GM19452 (cell line): Measurements from ENCODE around the gene BRWD1.

Experiments used
- ATAC-seq: cut with Tn5 transposase; IDR thresholded peaks from one replicate; pipeline ENCODE4 v1.9.1; 2021; ENCODE audit not compliant: unreplicated experiment

BRWD1 gene

DNA sequence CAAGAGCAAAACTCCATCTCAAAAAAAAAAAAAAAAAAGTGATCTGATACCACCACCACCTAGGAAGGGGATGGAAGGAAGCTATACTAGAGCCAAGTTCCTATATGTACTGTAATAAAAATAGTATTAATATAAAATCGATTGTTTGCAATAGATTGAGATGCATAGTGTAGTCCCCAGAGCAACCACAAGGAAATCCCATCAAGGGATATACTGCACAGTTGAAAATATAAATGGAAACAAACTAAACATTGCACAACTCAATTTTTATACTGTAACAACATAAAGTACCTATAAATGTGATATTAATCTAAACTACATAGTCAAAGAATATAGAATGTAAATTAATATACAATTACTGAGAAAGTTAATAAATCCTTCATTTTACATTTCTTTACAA, 109.3 kb downstream of the BRWD1 start:
- no peak for ATAC-seq

DNA sequence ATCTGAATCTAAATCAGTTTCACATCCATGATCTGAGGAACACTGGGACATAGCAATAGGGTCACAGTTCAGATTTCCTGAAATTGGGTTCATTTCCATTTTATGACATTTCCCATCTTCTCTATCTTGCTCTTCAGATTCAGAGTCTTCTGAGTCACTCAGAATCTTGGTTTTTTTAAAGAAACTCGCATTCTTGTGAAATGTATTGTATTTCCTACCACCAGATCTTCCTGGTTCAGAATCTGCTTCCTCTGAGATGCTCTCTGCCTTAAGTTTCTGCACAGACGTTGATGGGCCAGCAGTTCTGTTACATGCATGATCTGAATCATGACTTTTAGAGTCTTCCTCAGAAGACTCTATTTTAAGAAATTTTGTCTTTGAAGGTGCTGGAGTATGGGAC, 114.6 kb downstream of the BRWD1 start:
- no peak for ATAC-seq

DNA sequence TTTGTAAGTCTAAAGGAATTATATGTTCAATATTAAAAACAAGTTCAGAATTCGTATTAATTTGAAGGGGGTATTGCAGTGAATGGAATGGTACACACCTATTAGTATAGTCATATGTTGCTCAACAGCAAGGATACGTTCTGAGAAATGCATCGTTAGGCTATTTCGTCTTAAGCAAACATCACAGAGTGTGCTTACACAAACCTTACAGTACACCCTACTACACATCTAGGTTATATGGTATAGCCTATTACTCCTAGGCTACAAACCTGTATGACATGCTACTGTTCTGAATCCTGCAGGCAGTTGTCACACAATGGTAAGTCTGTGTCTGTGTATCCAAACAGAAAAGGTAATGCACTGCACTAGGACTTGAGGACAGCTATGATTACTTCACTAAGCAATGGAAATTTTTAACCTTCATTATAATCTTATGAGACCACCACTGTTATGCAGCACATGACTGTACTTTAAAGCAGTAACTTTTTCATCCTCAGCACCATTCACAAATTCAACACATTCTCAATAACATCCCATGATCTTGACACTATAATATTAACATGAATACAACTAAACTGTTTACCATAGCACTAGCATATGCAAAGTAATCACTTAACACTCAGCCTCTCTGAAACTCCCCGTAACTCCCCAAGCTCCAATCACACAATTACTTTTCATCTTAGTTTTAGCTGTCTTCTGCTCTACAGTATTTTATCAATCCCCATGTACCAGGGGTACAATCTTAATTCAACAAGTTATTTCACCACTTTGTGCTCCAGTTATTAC, 115.8 kb downstream of the BRWD1 start:
- ATAC-seq = no peak

- ATAC-seq = no peak
Measured at GRCh38 chr21:39196838-39197237, 116.6 kb downstream of the BRWD1 start.

DNA sequence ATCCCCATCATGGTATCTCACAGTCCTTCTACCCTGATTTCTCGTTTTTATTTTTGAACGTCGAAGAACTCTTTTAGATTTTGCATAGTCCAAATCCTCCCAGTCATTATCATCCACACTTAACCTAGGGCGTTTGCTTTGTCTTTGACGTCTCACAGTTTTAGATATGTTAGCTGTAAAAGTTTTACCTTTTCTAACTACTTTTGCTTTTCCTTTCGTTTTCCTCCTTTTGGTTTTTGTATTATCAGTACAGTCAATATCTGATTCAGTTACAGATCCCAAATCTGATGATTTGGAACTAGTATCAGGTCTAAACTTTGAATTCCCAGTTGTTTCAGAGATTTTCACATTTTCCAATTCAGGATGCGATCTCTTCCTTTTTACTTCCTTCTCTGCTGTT, 117.1 kb downstream of the BRWD1 start:
- ATAC-seq = no peak

DNA sequence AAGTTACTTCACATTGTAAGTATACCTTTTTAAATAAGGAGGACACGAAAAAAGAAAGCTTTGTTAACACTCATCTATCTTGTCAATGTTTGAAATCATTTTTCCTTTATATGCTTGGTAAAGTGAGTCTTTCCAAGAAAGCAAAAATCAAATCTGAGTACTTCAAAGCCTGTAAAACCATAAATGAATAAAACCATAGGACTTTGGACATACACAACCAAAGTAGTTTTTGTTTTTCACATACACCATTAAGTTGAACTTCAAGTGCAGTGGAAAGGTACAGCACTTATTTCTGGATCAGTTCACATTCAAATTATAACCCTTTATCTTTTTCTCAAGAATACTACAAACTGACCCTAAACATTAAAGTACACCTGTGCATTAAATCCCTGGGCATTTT, 120.1 kb downstream of the BRWD1 start:
- no peak for ATAC-seq

DNA sequence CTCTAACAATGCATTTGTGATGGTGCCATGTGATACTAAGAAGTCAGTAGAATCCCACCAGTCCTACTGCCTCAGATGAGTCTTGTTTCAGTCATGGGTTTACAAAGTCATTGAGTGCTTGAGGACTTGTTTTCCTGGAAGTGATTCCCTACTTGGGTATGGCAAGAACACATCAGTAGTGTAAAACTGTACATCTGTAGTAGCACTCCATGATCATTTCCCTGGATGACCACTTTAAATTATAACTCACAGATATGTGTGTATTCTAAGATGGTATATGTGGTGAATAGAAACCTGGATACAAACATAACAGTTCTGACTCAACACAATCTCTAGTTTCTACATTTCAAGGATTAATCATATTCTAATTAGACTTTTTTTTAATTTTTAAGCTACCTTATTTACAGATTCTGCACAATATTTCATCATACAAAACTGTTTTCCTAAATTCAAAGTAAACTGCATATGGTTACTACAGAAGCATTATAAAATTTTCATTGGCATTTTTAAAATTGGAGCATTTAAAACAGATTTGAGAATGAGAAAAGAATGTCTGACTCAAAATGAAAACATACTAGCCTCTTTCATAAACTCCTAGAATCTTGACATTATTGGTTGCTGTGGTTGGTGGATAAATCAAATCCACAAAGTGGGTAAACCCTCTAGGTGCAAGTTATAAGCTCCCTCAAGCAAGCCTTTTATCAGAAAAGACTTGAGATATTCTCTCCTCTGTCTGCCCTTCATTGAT, 123.4 kb downstream of the BRWD1 start:
- no peak for ATAC-seq

DNA sequence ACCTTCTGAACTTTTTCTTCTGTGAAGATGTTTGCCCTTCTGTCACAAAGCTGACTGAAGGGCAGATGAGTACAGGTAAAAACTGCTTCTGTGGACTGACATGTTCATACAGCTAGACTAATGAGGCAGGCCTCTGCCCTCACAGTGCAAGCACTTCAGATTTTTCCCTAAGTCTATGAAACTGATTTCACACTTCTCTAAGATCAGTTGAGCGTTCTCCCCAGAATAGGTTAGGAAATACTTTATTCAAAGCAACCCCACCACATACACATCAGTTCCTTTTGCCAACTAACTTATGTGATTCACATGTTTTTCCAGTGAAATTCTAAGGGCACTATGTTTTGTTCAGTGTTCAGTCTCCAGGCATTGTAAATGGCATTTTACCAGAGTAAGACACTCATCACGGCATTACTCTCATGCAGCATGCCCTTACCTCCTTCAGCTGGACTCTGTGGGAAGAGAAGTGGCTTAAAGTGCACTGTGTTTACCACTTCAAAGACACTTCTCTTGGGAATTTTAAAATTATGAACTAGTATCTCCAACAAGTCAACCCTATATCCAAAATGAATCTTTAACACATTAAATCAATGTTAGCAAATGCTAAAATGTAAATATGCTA, 124.8 kb downstream of the BRWD1 start:
- no peak for ATAC-seq

GRCh38 chr21:39187141-39187540, 126.3 kb downstream of the BRWD1 start:
- no peak for ATAC-seq

- no peak for ATAC-seq
Measured at GRCh38 chr21:39186676-39187075, 126.8 kb downstream of the BRWD1 start.

DNA sequence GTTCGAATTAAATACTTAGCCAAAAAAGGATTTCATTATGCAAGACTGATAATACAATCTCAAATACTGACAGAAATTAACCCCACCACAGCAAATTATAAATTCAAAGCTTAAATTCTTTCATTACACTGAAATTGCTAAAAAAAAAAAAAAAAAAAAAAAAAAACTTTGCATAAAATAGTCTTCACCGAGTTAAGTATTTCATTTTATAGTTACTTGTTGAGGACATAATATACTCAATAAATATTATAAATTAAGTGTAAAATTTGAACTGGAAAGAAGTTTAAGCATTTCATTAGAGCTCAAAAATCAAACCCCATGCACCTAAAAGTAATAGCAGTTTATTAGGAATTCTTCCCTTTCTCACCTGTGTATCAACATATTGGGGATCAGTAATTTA, 128.3 kb downstream of the BRWD1 start:
- no peak for ATAC-seq

DNA sequence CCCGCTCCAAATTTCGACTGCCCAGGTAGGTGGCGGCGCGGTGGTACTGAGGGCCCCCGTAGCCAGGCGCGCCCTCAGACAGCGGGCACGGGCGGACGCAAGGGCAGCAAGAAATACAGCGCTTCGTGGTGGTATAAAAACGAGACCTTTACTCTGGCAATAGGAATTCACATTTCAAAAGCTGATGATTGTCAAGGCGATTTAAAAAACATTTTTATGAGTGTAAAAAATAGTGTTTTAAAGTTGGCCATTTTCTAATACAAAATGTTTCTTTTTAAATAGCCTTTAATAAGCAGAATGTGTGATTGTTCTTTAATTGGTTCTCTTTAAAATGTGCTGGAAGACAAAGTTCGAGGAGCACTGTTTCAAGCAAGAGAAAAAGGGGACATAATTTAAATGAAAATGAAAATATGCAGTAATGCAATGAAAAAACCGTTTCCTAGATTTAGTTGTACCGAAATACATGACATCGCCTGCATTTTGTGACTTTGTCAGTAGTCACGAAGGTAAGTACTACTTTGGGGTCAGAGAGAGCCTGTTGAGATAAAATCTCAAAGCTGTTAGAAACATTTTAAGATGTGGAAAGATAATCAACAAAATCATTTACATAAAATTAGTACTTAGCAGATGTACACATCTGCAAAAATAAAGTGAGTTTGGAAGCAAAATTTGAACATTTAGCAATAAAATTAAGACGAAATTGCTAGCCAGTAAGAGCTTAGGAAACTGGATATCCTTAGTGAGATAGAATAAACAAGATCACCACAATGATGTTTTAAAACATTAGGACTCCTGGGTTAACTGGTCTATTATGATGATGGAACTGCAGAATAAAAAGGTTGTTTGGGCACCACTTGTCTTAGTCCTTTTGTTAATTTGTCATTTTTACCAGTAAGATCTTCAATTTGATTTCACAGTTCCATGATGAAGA, 129.1 kb downstream of the BRWD1 start:
- ATAC-seq = no peak

DNA sequence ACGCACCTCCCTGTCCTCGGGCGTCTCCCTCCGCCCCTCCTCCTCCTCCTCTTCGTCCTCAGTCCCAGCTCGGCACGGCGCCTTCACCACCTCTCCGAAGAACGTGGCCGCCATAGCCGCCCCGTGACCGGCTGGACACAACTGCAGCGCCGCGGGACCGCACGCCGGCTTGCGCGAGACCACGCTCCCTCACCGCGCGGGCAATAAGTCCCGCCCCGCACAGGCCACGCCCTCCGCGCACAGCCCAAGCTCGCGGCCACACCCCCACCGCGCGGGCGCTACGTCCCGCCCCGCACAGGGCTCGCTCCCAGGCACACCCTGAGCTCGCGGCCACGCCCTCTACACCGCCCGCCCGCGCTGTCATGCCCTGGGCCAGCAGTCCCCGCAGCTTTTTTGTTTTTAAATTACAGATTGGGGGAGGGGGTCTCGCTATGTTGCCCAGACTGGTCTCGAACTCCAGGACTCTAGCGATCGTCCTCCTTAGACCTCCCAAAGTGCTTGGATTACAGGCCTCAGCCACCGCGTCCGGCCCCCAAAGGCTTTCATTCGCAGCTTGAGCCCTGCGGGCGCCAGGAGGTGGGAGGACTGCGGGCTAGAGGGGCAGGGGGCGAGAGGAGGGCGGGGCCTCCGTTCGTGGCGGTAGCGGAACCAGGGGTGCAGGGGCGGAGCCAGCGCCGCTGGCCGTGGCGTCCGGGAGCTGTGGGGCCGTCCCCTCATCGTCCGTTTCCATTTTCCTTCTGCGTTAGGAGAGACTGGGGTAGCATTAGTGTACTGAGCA, 130.0 kb downstream of the BRWD1 start, which contains the start of gene PSMG1:
Gene PSMG1, minus strand, starts transcription at position 180 of the 778 bp plus-strand sequence. Its CDS starts 66 bp downstream, at position 114.
- peak; percentile 87 for ATAC-seq

DNA sequence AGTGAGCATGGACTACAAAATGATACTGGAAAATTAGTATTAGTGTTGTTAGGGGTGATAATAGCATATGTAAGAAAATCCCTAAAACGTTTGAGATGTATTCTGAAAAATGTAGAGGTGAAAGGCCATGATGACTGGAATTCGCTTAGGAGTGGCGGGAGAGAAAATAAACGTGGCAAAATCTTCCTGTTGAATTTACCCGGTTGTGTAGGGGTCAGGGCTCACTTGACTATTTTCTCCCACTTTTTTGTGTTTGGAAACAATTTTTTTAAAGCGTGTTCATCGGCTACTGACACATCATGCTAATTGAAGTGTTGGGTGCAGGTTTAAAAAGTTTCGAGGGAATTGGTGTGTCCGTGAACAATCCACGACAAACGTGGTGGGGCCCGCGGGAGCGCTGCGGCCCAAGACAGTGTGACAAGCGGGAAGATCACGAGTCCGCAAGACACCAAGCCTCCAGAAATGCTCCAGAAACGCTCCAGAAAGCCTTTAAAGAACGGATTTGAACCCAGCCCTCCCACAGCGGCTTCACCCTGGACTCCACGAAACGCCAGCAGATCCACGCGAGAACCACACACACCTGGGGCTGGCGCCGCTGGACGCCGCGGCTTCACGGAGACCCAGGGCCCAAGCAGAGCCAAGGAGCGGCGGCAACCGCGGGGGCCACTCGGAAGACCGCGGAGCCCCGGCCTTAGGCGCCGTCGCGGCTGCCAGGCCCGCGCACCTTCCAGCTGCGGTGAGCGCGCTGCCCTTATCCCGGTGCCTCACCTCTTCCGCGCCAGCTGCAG, 130.8 kb downstream of the BRWD1 start:
- ATAC-seq = peak; percentile 0

GRCh38 chr21:39182016-39182415, 131.4 kb downstream of the BRWD1 start:
- no peak for ATAC-seq

- ATAC-seq = no peak
Measured at GRCh38 chr21:39181205-39181818, 132.1 kb downstream of the BRWD1 start.

GRCh38 chr21:39180429-39181019, 132.9 kb downstream of the BRWD1 start:
- no peak for ATAC-seq

GRCh38 chr21:39178421-39178820, 135.0 kb downstream of the BRWD1 start:
- no peak for ATAC-seq
